GM21515 (cell line): ENCODE measurements around the gene MITF.

Source experiments
- ATAC-seq: cut with Tn5 transposase; IDR thresholded peaks from one replicate; pipeline ENCODE4 v1.9.1; 2021; ENCODE audit not compliant: unreplicated experiment

MITF gene

DNA sequence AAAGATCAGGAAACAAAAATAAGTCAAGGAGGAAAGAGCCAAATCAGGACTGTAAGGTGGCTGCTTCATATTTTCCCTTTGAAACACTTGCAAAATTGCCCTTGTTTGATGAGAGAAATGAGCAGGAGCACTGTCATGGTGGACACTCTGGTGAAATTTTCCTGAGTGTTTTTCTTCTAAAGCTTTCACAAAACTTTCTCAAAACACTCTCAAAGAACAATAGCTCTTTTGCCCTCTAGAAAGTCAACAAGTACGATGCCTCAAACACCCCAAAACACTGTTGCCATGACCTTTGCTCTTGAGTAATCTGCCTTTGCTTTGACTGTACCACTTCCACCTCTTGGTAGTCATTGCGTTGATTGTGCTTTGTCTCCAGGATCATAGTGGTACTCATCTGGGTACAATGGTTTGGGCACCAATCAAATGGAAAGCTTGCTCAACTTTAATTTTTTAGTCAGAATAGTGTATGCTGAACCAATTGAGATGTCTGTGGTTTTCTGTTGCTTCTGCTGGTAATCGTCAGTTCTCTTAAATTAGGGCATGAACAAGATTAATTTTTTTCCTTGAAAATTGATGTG, 13.2 kb upstream of the MITF start:
- ATAC-seq = no peak

DNA sequence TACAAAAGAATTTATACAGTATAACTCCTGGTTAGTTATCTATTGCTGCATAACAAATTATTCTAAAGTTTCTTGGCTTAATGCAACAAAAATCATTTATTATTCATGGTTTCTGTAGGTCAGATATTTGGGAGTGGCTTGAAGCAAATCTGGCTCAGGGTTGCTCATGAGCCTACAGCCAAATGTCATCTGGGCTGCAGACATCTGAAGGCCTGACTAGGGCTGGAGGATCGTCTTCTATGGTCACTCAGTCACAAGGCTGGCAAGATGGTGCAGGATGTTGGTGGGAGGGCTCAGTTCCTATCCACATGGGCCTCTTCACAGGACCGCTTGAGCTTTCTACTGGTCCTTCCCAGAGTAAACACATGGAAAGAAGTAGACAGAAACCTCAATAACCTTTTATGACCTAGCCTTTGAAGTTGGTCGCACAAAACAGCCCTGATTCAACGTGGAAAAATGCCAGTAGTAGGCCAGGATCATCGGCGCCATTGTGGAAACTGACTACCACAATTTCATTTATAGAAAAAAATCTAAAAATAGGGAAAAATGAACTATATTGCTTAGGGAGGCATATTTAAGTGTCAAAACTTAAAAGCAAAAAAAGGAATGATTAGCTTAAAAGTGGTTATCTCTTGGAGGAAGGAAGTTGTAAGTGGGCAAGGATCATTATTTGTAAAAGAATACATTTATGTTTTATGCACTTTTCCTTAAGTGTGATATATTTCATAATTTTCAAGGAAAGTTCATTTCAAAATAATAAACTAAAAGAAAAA, 9.9 kb upstream of the MITF start:
- no peak for ATAC-seq

DNA sequence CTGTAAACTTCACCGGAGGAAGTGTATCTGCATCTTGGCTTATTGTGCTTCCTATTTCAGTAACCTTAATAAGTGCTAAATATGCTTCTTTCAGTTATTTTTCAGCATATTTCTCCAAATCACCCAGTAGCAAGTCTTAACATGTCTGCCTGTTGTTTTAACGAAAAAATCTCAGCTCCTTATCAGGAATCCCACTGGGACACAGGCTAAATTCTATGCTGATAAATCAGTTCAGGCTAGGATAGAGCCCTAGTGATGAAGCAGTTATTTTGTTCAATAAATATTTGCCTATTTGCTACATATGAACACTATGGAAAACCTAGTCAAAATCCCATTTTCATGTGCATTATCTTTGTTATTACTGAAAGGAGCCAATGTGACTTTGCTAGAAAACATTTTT, 8.2 kb upstream of the MITF start:
- ATAC-seq = no peak

DNA sequence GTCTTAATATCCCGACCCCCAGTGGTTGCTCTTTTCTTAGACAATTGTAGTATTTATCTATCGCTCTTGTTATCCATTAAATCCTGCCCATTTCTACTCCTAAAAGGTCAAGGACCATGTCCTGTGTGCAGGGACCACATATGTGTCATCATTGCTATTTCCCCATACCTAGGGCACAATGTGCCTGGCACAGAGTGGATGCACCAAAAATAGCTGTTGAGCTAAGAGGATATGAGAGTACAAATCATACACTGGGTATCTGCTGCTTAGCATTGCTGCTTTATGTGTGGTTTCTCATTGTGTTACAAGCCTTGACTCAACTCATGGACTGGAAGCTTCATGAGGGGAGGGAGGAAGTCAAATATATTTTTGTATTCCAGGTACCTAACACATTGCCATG, 3.4 kb upstream of the MITF start:
- ATAC-seq = no peak

DNA sequence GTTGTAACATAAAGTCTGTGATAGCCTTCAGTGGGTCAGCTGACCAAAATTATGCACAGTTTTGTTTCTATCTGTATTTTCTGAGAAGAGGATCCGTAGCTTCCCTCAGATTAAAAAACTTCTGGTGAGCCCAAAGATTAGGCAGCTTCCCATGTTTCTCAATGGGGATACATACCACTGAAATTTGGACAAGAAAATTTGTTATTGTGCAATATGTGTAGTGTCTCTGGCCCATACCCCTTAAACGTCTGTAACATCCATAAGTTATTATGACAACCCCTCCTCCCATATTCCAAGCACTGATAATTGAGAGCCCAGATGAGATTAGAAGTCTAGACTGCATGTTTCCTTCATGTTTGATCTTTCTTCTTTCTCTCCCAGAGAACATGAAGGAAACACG, 1.9 kb upstream of the MITF start:
- ATAC-seq = no peak

DNA sequence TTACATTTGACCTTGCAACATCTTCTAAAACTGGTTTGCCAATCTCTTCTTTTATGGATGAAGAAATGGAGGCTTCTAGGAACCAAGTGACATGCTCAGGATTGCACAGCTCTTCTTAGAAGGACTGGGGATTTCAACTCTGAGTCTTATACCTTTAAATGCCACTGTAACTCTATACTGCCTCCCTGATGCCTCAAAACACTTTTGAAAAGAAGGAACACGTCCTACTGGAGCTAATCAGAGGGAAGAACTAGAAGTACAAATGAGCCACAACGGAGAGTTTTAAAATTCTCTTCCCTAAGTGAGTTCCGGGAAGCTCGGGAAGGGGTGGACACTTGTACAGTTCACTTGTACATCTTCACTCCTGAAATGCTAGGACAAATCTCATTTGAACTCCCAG, 949 bp upstream of the MITF start:
- ATAC-seq = no peak

DNA sequence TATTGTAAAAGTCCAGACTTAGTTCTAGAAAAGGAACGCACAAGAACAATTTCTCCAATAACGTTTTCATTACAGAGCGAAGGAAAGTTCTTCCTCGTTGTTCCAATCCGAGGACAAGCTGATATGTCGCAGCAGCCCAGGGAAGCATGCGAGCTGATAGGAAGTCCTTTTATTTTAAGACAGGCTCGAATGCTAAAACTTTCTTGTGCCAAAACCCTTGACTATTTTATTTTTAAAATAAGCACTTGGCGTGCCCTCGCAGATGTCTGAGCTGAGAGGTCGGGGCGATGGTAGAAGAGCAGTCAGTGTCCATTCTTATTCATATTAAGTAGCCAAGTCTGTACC, 433 bp upstream of the MITF start:
- ATAC-seq = no peak

DNA sequence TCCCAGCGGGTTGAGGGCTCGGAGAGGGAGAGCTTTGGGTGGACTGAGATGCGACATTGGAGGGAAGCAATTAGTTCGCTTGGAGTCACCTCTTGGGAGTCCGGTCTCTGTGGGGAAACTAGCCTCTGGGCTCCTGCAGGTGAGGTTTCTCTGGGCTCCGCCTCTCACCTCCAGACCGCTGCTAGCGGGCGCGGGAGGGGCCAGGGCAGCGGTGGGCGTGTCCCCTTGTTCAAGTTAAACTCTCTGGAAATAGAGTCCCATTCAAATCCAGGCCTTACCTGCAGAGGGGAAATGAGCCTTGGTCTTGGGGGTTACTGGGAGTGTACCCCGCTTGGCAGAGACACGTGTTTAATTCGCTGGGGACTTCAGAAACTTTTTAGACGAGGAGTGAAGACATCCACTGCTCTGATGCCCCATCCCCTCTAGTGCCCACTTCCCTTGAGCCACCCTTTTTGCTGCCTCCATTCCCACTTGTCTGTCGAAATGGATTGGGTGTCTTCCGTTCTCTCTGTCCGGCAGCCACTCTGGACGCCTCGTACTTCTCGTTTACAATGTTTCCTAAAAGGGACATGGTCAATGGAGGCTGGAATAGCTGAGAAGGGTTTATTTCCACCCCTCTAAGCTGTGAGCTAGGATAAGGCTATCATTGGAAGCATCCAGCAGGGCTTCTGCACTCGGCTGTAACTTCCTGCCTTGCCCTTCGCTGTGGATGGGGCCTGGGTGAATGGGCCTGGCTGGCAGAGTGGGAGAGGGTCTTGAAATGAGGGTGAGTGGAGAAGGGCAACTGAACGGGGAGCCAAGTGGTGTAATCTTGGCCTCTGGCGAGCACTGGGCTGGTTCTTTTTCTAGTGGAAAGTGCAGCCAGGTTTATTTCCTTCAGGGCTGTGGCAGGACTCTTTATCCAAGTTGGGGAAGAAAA, 1.1 kb downstream of the MITF start:
- no peak for ATAC-seq

DNA sequence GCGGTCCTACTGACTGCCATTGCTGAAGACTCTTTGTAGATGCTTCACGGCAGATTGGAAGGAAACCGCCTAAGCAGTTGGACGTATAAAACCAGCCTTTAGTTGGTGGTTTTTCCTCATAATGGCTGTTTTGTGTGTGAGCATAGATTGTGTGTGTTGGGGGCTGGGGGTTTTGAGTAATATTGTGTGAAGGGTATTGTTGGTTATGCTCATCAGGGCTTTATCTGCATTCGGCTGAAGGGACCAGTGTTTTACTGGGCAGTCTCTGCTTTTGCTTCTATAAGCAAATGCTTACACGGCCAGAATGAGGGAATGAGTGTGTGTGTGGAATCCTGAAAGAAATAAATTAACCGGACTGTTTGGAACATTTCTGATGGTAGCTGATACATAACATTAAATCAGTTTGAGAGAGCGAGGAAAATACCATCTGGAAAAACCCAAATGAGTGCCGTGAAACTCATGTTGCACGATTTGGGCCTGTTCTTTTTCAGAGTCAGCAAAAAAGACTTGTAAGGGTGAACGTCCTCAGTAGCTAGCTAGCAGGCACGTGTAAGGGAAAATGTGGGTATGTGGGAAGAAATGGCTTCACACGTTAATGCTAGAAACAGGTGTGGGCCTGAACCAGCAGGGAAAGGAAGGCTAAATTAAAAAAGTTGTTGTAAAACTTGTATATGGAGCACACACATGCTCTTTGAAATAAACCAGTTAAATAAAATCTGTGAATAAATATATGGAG, 1.9 kb downstream of the MITF start:
- no peak for ATAC-seq

DNA sequence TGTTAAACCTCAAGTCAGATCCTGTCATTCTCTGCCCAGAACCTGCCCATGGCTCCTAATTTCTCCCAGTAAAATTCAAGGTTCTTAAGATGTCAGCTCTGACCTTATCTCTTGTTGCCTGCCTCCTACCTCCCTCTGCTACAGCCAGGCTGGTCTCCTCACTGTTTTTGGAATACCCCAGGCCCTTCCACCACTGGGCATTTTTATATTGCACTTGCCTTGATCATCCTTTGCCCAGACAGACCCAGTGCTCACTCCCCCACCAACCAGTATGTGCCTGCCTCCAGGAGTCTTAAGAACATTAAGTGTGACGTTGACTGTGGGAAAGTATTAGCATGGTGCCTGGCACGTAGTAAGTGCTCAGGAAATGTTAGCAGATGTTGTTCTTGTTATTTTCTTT, 3.1 kb downstream of the MITF start:
- no peak for ATAC-seq

DNA sequence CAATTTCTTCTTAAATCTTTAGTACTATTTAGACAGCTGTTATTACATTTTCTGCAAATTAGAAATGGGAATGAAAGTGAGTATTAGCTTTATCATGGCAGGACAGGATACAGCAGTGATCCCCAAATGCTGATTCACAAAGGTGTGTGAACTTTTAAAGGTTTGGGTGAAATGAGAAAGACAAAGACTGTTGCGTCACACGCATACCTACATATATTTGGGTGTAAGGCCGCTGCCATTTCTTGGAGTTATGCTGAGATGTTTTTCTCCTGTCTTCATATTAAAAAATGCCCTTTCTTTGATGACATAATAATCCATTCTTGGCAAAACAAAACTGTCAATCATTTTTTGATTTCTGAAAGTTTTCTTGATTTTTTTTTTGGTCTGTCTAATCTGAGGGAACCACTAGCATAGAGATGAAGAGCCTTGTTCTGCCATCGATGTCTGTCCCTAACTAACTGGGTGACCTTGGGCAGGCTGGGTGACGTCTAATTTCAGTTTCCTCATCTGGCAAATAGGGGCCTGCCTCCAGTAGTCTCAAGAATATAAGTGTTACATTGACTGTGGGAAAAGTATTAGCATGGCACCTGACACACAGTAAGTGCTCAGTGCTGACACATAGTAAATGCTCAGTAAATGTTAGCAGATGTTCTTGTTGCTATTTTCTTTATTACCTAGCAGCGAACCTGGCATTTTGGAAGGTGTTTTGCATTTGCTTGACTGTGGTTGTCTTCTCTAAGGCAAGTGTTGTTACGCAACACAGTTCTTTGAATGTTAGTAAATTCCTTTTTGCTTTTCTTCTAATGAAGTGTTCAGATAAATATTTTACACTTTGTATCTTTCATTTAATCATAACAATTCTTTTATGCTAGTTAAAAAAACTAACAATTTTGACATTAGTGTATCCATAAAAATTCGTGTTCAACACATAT, 5.0 kb downstream of the MITF start:
- ATAC-seq = no peak

DNA sequence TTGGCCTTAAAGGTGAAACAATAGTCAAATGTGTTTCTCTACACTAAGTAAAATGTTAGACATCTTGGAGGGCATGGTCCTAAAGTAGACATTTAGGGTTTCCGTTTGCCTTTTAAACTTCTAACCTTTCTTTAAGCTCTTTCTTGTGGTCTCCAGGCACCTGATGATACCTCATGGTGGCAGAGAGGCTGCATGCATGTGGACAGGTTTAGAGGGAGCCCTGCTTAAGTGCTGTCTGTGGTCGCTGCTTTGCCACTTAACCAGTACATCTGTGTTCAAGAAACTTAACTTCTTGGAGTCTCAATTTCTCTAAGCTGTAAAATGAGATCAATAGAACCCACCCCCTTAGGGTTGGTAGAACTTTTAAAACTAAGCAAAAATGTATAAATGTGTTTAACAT, 6.2 kb downstream of the MITF start:
- ATAC-seq = no peak

DNA sequence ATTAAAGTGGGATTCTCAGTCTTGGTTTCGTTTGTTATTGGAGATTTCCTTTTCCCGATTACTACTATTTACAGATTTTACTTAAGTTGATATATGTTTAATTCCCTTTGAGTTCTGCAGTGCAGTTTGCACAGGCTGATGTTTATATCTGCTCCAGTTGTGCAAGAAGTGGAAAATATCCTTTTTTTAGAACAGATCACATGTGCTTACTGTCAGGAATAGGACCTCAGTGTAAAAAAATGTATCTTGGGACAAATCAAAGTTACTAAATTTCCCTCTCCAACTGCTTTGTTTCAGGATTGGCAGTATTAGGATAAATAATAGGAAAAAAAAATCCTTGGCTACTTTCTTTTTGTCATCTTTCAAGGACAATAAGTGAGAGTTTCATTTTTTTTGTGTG, 6.9 kb downstream of the MITF start:
- ATAC-seq = no peak

DNA sequence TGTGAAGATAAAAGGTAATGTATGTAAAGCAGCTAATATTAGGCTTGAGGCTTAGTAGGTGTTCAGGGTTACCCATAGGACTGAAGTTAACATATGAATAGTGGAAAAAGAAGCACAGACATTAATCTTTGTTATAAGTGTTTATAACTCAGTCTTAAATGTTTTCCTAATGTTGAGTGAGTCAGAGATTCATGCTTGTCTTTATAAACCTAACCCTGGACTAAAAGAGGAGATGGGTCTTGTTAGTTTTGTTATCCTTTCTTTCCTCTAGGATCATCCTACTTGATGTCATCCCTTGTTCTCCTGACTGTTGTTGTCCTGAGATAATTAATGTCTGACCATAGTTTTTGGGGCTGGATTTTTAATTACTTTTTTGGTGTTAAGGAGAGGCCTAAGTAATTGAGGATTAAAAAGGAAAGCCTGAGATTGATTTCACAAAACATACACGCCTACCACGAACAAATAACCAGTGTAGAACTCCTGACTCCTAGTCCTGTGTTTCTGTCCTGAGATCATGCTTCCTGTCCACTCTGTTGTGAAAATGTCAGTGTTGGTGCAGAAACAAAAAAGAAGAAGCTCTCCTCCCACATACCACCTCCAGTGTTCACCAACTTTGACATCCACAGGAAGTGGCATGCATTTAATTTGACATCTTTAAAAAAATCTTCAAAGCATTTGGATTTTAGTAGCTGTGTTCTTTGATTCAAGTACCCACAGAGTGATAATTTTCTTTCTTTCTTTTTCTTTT, 8.4 kb downstream of the MITF start:
- ATAC-seq = no peak

DNA sequence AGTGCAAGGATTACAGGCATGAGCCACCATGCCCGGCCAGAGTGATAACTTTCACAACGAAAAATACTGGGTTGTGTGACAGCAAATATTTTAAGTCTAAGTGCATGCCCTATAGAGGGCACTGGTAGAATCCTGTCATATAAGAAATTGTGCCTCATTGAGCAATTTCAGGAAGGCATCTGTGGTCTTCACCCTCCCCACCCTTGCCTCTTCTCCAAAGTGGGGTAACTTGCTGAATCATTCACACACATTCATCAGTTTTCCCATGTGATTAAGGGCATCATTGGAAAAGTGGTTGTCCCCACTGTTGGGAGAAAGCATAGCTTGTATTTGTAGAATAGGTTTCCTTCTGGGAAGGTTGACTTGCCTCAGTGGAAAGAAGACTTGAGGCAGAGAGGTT, 9.2 kb downstream of the MITF start:
- ATAC-seq = no peak

DNA sequence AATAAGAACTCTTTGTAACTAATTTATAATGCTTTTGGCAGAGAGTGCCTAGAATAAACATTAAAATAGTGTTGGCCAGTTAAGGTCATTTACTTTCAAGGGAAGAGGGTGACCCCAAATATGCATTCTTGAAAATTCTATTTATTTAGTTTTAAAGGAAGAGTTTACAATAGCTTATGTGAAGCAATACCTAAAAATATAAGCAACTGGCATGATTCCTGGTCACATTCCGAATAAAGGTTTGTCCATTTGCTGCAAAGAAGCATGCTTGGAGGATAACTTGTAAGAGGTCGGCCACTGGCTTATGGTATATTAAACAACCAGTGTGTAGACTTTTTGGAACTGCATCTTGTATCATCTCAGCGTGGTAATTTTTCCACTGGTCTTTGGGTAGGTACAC, 10.2 kb downstream of the MITF start:
- ATAC-seq = no peak

DNA sequence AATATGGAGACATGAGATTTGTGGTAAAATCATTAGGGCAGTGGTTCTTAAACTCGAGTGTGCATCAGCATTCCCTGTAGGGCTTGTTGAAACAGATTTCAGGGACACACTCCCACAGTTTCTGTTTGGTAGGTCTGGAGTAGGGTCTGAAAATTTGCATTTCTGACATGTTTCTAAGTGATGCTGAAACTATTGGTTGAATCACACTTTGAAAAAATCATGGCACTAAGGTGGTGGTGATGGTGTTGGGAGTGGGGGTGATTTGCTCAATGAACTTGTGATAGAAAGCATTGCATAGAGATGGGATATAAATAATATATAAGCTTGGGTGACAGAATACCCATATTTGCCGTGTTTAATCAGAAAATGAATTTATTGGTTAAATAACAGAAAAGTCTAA, 11.3 kb downstream of the MITF start:
- no peak for ATAC-seq

DNA sequence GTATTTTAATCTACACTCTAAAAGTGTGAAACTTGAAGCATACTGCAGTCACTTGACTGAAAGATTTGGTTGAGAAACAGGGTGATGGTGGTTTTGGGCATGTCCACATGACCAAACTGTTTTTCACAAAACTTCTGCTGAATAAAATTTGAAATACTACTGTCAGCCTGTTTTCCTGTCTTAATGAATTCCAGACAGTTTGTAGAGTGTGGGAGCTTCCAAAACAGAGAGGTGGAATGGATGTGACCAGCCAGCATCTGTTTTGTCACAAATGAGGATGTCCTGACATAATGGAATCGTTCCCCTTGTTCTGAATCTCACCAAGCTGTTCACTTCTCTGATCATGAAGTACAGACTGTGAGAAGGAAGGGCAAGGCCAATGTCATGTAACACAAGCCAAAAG, 11.8 kb downstream of the MITF start:
- ATAC-seq = no peak

DNA sequence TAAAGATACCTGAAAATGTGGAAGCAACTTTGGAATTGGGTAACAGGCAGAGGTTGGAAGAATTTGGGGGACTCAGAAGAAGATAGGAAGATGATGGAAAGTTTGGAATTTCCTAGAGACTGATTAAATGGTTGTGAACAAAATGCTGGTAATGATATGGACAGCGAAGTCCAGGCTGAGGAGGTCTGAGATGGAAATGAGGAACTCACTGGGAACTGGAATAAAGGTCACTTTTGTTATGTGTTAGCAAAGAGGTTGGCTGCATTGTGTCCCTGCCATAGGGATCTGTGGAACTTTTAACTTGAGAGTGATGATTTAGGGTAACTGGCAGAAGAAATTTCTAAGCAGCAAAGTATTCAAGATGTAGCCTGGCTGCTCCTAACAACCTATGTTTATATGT, 13.0 kb downstream of the MITF start:
- ATAC-seq = no peak
